HG03139 (cell line): ENCODE data around the gene GLYATL2.

Experiments
- ATAC-seq: cut with Tn5 transposase; IDR thresholded peaks from one replicate; pipeline ENCODE4 v1.9.1; 2021; ENCODE audit not compliant: unreplicated experiment

The GLYATL2 gene, protein sequence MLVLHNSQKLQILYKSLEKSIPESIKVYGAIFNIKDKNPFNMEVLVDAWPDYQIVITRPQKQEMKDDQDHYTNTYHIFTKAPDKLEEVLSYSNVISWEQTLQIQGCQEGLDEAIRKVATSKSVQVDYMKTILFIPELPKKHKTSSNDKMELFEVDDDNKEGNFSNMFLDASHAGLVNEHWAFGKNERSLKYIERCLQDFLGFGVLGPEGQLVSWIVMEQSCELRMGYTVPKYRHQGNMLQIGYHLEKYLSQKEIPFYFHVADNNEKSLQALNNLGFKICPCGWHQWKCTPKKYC

DNA sequence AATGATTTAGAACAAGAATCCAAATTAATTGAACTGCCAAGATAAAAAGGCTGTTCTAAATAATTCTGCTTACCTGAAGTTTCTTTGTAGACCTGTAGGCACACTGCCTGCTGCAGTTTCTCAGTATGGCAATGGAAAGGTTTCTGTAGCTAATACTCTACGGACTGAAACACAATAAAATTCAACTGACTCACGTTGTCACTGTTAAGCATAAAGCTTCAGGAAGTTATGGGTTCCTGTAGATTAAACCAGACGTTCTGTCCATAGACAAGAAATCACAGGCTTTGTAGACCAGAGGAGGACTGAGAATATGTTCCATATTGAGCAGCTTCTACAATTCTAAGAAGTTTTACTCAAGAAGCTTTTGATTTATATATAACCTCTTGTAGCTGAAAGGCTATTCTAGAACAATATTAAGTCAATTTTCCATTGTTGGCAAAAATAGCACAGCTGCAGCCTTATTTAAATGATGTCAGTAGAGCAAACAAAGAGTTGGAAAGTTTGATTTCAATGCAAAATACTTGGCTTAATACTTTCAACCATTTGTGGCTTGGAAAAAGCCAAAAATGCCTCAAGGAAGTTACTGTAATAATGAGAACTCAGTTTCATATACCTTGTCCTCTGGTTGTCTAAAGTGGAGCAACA, at the start of gene GLYATL2:
Gene GLYATL2 (minus strand): TSS at position 344 of the 645 bp plus-strand sequence. CDS start 5,092 bp downstream, outside the sequence.
- no peak for ATAC-seq

DNA sequence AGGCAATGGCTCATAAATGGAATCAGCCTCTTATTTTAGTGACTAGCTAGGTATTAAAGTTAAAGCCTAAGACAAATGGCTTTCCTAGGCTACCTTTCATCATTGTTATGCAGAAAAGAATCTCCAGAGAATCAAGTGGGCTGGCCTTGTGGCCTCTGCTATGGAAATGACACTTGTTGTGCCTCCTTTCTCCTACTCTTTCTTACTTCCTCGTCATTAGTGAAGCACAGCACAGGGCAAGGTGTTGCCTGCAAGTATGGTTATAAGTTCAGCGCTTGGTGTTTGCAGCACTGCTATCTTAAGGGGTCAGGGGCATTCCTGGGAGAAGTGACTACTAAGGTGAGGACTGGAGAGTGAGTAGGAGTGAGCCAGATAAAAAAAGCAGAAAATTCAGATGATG, 49.4 kb upstream of the GLYATL2 start:
- ATAC-seq, result no peak

DNA sequence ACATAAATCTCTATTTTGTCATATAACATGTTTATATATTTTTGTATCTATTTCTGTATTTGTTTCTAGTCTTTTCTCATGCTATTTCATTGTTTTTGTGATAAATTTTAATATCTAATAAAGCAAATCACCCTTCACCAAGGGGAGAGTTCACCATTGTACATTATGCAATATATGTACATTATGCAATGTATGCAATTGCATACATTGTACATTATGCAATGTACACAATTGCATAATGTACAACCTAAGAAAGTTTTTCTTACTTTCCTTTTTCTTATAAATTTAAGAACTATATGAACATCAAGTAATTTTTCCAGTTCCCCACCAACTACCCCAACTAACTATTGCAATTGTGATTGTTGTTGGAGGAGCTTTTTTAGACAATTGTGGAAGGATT, 44.1 kb upstream of the GLYATL2 start:
- no peak for ATAC-seq

DNA sequence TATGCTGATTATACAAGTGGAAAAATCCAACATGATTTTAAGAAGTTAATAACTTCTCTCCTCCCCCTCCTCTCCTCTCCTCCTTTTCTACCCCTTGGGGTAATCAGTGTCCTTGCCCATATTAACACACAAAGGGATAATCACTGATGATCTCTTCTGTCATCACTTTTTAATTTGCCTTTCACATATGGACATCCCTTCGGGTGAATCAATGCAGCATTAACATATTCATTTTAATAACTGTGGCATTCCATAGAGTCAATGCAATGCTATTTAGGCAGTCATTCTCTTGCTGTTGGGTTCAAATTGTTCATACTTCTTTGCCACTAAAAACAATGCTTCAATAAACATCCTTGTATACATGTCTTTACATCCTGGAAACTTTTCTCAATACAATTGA, 42.9 kb upstream of the GLYATL2 start:
- ATAC-seq, result no peak

DNA sequence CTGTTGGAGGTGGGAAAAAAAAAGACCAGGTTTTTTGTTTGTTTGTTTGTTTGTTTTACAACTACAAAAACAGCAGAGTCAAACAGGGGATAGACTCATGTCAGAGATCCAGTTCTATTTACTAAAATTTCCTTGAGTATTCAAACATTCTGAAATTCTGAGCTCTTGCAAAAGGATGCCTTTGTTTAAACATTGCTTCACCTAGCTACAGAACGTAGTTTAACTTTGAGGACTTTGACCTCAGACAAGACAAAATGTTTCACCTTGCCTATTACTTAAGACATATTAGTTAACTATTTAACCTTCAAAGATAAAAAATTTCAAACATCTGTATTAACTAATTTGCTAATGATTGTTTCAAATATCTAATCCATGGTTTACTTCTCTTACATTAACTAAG, 36.1 kb upstream of the GLYATL2 start:
- ATAC-seq, result no peak

DNA sequence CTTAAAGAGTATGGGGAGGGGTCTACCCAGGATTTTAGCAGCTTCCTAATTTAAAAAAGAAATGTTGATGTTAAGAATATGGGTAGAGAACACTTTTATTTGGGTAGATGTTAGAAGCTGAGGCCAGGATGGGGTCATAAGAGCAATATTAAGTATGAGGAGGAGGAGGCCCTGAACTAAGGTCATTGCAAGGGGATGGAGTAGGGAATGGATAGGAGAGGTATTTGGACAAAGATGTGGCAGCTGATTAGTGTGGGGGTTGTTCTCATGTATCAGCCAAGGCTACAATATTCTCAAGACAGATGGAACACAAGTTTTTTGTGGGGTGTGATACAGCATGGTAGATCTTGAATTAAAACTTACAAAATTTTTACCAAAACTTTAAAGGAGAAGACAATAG, 35.7 kb upstream of the GLYATL2 start:
- no peak for ATAC-seq

DNA sequence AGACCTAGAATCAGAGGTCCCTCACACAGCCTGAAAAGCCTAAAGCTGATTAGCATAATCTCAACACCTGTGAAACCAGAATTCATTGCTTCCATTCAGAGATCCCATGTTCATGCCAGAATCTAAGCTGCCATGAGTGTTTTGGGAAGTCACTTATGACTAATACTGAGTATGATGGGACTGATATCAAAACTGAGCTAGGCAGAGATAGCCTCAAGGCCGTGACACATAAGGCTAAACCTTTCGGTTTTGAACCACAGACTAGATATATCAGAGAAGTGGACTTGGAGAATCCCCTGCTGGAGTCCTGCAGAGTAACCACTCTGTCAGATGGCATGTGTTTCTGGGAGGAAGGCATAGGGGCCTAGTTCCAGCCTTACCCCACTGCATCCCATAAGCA, 23.1 kb upstream of the GLYATL2 start:
- ATAC-seq, result no peak

DNA sequence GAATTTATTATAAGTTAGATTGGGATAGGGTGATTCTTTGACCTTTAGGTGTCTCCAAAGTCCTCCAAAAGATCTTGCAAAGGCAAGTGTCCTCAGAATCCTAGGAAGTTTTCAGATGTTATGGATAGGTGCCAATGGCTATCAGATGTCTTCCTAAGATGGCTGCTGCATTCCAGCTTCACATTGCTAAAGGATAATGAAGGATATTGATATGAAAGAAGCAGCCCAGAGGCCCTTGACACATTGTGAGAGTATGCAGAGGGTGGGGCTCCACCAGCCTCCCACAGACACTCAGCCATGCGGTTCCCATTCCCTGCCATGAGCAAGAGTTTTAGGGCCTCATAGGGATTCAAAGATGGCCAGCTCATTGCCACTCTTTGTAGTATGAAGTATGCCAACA, 22.3 kb upstream of the GLYATL2 start:
- no peak for ATAC-seq

DNA sequence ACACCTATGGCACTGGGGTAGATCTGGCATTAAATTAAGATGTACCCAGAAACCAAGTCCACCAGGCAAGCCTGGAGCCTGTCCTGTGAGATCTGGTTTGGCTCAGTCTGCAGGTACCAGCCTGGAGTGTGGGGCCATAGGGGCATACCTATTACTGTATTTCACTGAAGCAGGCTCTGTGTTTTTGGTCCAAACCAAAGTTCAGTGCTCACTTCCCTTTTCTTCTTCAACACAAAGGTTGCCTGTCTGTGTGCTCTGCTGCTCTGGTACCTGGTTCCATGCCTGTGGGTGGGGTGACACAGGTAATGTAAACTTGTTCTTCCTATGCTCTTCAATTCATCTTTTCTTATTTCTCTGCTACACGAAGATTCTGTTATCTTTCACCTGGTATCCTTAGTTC, 19.8 kb upstream of the GLYATL2 start:
- ATAC-seq, result no peak

DNA sequence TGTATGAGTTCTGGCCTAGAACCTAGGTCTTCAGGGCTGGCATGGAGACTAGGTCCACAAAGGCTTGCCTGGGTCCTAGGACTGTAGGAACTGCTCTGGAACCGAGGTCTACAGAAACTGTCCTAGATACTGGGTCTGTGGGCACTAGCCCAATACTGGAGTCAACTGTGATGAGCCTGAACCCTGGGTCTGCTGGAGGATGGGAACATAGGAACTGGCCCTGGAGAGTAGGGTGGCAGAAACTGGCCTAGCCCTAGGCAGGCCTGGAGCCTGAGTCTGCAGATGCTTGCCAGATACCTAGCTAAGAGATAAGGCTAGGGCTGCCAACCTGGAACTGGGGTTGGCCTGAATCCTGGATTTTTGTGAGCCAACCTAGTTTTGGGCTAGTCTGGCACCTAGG, 19.2 kb upstream of the GLYATL2 start:
- no peak for ATAC-seq

DNA sequence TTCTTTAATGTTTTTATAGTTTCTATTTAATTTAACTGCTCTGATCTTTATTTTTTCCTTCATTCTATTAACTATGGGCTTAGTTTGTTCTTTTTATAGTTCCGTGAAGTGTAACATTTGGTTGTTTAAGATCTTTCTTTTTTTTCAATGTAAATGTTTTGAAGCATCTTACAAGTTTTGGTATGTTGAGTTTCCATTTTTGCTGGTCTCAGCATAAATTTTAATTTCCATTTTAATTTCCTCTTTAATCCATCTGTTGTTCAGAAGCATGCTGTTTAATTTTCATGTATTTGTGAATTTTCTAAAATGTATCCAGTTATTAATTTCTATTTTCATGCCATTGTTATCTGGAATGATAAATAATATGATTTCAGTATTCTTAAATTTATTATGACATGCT, 17.0 kb upstream of the GLYATL2 start:
- no peak for ATAC-seq

DNA sequence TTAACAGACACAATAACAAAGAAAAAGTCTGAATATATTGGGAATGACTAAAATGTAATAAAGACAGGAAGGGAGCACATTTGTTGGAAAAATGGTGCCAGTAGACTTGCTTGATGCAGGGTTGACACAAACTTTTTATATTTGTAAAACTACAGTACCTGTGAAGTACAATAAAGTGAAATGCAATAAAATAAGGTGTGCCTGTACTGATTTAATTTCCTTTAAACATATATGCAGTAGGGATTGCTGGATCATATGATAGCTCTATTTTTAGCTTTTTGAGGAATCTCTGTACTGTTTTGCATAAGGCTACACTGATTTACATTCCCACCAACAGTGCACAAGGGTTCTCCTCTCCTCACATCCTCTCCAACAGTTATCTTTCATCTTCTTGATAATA, 12.3 kb upstream of the GLYATL2 start:
- no peak for ATAC-seq

DNA sequence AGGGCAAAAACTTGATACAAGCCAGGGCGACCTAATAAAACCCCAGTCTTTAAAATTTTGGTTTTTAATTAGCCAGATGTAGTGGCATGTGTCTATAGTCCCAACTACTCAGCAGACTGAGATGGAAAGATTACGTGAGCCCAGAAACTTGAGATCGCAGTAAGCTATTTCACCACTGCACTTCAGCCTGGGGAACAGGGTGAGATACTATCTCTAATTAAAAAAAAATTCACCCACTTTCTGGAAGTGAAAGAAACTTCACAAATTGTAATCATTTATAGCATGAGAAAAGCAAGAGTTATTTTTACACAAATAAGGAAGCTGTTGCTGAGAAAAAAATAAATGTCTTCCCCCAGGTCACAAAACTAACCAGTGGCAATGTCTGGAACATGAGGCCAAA, 882 bp upstream of the GLYATL2 start:
- no peak for ATAC-seq

DNA sequence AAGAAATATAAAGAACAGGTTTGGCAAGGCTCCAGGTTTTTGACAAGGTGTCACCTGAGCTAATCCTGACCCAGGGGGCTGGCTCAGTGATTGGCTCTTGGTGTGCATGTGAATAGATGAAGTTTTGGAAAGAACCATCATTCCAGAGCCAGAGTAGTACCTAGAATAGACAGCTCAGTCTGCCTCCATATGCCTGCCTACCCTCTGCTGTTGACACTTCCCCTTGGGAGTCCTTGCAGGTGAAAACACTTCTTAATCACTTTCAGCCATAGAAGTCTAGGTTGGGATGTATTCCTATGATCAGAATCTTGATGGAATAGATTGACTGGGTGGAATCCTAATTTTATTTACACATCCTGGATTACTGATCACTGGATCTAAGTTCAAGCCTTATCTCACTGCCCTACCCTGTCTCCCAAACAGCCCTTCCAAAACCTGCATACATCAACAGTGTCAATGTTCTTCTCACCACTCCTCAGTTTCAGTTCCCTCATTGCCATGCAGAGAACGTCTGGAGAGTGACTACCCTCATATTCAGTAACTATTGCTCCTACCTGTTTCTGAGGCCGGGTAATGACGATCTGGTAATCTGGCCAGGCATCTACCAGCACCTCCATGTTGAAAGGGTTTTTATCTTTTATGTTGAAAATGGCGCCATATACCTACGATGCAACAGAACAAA, 6.7 kb downstream of the GLYATL2 start:
- ATAC-seq, result no peak

DNA sequence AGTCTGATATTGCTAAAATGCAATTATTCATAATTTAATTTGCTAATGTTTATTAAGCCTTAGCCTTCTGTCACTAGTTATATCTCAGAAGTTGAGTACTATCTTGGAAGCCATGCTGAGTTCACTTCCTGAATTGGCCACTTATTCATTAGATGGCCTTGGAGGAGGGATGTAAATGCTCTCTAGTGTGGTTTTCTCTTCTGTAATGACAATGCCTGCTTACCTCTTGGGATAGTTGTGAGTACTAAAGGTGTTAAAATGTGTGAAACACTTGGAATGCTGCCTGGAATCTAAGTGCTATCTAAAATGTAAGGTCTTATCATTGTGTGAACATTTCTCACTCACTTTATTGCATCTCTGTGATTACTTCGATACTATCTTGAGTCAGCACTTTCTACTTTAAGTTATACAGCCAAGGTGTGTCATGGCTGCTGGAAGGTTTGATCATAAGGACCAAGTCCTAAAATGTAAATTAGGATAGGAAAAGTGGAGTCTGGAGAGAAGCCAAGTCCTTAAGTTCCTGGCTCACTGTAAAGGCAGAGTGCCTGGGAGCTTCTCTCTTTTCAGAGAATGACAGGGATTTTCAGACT, 12.4 kb downstream of the GLYATL2 start:
- no peak for ATAC-seq

DNA sequence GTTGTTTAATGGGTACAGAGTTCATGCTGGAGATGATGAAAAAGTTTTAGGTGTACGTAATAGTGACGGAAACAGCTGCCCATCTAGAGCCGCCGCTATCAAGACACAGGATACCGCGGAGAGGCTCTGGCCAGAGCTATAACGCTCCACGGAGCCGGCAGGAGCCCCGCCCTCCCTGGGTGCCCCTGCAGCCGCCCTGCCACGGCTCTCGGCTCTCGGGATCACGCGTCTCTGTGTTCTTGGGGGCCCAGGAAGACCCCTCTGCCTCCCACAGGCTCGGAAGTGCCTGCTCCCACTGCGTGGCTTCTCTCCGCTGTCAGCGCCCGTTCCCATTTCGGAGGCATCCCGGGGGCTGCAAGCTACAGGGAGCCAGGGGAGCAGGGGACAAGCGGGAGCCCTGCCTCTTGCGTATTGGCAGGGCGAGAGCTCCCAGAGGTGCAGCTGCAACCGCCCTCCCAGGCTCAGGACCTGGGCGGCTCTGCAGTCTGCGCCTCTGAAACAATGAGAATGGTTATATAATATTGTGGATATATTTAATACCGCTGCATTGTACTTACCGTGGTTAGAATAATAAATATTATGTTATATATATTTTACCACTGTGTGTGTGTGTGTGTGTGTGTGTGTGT, 13.7 kb downstream of the GLYATL2 start:
- ATAC-seq, result no peak

DNA sequence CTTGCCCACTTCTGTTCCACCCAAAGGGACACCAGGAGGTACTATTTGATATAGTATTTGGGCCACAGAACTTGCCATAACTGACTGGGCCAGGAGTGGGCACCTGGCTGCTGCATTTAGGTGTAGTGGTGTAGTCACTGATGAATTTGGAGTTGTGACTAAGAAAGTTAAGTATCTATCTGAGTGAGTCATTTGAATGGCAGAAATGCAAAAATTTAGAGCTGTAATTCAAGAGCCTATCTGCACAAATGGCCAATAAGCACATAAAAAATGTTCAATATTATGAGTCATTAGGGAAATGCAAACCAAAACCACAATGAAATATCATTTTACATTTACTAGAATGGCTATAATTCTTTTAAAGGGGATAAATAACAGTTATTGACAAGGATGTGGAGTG, 14.7 kb downstream of the GLYATL2 start:
- no peak for ATAC-seq

DNA sequence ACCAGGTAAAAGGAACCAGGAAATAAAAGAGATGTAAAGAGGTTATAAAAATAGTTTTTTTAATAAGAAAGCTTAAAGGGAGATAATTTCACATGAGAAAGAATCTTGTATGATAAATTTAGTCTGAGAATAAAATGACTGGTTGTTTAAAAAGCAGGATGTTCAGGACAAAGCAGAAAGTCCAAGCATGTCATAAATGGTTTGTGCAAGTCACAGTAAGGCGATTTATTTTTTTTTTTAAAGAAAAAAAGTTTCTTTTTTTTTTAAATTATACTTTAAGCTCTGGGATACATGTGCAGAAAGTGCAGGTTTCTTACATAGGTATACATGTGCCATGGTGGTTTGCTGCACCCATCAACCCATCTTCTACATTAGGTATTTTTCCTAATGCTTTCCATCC, 30.8 kb downstream of the GLYATL2 start:
- ATAC-seq, result no peak

DNA sequence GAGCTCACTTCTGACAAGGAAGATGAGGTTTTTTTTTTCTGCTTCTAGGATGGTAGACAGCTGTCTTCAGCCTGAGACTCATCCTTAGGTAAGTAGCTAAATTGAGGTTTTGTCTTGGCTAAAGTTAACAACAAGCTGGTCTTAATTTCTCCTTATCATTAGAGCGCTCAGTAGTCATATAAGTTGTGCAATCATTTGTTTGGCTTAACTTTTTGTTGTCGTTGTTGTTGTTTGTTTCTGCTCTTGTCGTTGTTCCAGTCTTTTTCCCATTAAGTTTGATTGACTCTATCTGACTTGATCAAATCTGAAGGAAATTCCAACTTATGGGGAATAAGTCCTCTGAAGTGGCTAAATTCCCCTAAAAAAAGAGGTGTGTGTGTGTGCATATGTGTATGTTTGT, 33.0 kb downstream of the GLYATL2 start:
- ATAC-seq, result no peak

DNA sequence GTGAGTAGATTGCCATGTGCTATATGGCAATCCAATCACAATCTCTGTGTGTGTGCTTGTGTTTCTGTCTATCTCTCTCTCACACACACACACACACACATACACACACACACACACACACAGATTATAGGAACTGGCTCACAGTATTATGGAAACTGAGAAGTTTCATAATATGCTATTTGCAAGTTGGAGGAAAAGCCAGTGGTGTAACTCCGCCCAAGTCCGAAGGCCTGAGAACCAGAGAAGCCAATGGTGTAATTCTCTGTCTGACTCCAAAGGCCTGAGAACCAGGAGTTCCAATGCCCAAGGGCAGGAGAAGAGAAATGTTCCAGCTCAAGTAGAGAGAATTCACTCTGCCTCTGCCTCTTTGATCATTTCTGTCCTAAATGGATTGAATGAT, 37.2 kb downstream of the GLYATL2 start:
- no peak for ATAC-seq

DNA sequence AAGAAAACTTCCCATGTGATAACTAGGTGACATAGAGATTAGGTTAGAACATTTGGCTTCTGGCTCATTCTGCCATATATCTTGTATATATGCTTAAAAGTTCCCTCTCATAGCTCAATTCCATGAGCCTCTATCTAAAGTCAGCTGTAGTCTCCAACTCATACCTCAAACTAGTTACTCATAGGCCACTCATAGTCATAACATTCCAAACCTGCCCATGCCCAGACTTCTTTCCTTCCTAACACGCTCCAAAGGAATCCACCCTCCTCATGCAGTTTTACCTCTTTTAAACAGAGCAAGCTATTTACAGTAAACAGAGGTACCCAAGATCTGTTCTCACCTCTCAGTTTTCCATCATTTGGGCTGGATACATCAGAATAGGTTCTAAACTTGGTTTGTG, 39.4 kb downstream of the GLYATL2 start:
- ATAC-seq, result no peak
